Esophagus squamous epithelium (tissue), 4 donors: Measurements from ENCODE around the gene TAF1.

ENCODE experiments used
- CTCF ChIP-seq, 6 experiments: fragments of 450-650 bp in 4 of 6; fragments of 200-600 bp in 2 of 6; sonication (generic) in 2 of 6; IDR thresholded peaks; one replicate each; pipeline ENCODE4 v1.5.1; 2016 to 2019; ENCODE audit warnings: antibody characterized with exemption in 6 of 6, mild to moderate bottlenecking in 4 of 6, moderate library complexity in 4 of 6
- POLR2A ChIP-seq, 4 donors: fragments of 450-650 bp; IDR thresholded peaks; one replicate each; pipeline ENCODE4 v1.6.1; 2017; ENCODE audit warnings: antibody characterized with exemption in 4 of 4, mild to moderate bottlenecking in 4 of 4, moderate library complexity in 3 of 4

GRCh38 chrX:71514367-71515037, 148.3 kb downstream of the TAF1 start:
- TF ChIP-seq POLR2A (IDR thresholded peaks at IDR 0.05) (no peak), CTCF (IDR thresholded peaks at IDR 0.05) (no peak)
